GM12875 (cell line): Measurements from ENCODE around the gene CDCP2.

Experiments
- H3K4me3 ChIP-seq: one replicate; pipeline ENCODE4 v1.5.1; 2011; ENCODE audit warnings: low read depth, low read length, control low read depth
- CTCF ChIP-seq: IDR thresholded peaks from 2 replicates; pipeline ENCODE4 v1.5.1; 2011; ENCODE audit warnings: low read depth, mild to moderate bottlenecking, control low read depth, inconsistent platforms, low read length, moderate library complexity, borderline replicate concordance; ENCODE audit not compliant: insufficient read depth

CDCP2 gene

DNA sequence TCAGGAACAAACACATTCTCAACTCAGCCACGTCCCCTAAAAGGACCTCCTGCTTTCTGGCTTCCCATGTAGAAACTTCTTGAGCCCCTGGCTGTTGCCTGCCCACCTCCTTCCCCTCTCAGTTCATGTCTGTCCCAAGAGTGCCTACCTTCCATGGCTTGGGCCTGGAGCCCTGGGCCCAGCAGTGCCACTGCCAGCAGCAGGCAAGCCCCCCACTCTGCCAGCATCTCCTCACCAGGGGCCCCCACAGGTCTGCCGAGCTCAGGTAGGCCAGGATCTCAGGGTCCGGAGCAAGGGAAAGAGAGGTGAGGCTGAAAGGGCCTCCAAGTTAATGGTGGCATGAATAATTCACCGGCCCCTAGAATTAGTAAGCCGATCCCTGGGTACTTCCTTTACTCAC is at the start of gene CDCP2:
TSS of gene CDCP2 (minus strand) at position 305 of the 400 bp plus-strand sequence. CDS start at position 227, 78 bp downstream.
- TF ChIP-seq CTCF: no peak
- no peak within 1 kb of the TSS for H3K4me3 ChIP-seq

DNA sequence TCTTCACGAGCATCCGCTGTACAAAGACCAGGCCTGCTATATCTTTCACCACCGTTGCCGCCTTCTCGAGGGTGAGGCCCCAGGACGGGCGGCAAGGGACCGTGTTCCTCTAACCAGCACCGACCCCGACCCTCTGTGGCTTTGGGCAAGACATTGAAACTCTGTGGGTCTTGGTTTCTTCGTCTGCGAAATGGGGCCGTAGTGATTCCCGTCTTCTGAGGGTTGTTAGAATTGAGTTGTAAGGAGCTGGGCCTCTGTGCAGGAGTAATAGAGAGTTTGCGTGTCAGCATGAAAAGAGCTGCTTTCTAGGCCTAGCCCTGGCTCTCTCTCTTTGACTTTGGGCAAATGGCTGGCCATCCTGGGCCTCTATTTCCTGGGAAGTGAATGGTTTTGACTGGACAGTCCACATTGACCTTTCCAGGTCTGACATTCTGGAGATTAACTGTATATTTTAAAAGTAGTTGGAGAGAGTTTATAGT is 47.8 kb upstream of the CDCP2 start:
- H3K4me3 ChIP-seq: peak overlapping the region; percentile 89
- no peak for TF ChIP-seq CTCF

- peak within 1 kb of the TSS; percentile 89 for H3K4me3 ChIP-seq
- no peak for TF ChIP-seq CTCF
Measured at GRCh38 chr1:54199765-54200518, 47.1 kb upstream of the CDCP2 start, which contains the start of the genes CYB5RL and MRPL37. CYB5RL (minus strand) TSS chr1:54200030; CDS start chr1:54195616, 4,414 bp downstream. MRPL37 (plus strand) TSS chr1:54200167; CDS start chr1:54200244, 77 bp downstream.

GRCh38 chr1:54199151-54199764 is 46.5 kb upstream of the CDCP2 start:
- TF ChIP-seq CTCF: no peak
- H3K4me3 ChIP-seq: peak overlapping the region; percentile 89

GRCh38 chr1:54193453-54193852 is 40.7 kb upstream of the CDCP2 start:
- no peak for TF ChIP-seq CTCF
- H3K4me3 ChIP-seq: no peak overlapping the region

GRCh38 chr1:54191525-54191924 is 38.7 kb upstream of the CDCP2 start:
- H3K4me3 ChIP-seq: no peak overlapping the region
- TF ChIP-seq CTCF: no peak

DNA sequence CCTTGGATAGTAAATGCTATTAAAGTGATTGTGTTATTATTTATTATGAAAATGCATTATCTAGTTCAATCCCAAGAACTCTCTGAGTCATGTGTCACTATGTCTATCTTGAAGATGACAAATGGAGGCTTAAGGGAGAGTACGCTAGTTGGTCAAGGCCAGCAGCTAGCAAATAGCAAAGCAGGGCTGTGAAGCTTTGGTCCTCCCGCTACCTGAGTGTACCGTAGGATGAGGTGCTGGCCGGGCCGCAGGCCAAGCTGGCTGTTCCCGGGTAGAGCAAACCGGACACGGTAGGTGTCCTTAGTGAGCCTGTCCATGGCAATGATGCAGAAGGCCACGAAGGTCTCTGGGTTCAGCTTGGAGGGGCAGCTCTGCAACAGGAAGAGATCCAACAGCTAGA is 37.7 kb upstream of the CDCP2 start:
- H3K4me3 ChIP-seq: no peak overlapping the region
- no peak for TF ChIP-seq CTCF
